ENCODE data around the gene MYT1. TPM values are rescaled to one million over a fixed set of nuclear protein-coding genes. Genes with fewer than 3 reads are reported as not detected.
"Not testable (repeated sequence)": the region's sequence is repeated elsewhere in the genome, so short reads cannot be mapped to it uniquely, and the experiment has no call there.

Gene MYT1
- total RNA-seq, 1 donor from 2014 or later = 1.2 TPM

DNA sequence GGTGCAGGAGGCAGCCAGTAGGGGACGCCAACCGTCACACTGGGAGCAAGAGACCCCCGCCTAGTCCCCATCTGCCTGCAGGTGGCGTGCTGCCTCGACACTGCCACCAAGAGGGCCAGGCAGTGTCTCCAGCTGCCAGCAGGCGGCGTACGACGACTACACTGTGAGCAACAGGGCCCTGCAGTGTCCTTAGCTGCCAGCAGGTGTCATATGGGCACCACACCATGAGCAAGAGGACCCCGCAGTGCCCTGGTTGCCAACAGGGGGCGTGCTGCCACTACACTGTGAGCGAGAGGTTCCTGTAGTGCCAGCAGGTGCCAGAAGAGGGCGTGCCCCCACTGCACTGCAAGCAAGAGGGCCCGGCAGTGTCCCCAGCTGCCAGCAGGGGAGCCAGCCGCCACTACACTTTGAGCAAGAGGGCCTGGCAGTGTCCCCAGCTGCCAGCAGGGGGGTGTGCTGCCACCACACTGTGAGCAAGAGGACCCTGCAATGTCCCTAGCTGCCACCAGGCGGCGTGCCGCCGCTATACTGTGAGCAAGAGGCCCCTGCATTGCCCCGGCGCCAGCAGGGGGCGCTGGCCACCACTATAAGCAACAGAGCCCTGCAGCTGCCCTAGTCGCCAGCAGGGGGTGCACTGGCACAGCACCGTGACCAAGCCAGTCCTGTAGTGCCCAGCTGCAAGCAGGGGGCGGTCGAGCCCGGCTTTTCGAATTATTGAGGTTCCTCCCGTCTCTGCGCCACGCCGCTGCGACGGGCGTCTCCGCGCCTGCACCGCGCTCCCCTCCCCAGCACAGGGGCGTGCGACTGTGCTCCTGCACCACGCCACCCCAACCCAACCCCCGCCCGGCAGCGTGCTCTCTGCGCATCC, 121.6 kb downstream of the MYT1 start:
- not testable (repeated sequence) for H3K4me3 ChIP-seq; H3K79me2 ChIP-seq (ENCODE audit: low read depth); H3K4me2 ChIP-seq; H3K36me3 Mint-ChIP-seq; H2AFZ ChIP-seq (replicated peaks); H3K9ac ChIP-seq; H3K36me3 ChIP-seq; H3K27ac Mint-ChIP-seq; H3K4me1 ChIP-seq; H3K27ac ChIP-seq; H3K4me1 Mint-ChIP-seq; H3K4me3 Mint-ChIP-seq; H3K27me3 ChIP-seq; H3K27me3 Mint-ChIP-seq (ENCODE audit: insufficient read depth, low read depth); H3F3A ChIP-seq (ENCODE audit: low read depth); H4K20me1 ChIP-seq (ENCODE audit: low read depth)
- H3K9me3 Mint-ChIP-seq = peaks cover 11% of the 10 kb centered on the region
- TF ChIP-seq, protein P1, sequence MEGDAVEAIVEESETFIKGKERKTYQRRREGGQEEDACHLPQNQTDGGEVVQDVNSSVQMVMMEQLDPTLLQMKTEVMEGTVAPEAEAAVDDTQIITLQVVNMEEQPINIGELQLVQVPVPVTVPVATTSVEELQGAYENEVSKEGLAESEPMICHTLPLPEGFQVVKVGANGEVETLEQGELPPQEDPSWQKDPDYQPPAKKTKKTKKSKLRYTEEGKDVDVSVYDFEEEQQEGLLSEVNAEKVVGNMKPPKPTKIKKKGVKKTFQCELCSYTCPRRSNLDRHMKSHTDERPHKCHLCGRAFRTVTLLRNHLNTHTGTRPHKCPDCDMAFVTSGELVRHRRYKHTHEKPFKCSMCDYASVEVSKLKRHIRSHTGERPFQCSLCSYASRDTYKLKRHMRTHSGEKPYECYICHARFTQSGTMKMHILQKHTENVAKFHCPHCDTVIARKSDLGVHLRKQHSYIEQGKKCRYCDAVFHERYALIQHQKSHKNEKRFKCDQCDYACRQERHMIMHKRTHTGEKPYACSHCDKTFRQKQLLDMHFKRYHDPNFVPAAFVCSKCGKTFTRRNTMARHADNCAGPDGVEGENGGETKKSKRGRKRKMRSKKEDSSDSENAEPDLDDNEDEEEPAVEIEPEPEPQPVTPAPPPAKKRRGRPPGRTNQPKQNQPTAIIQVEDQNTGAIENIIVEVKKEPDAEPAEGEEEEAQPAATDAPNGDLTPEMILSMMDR (IDR thresholded peaks at IDR 0.05) = peak; percentile 69
- peak; percentile 64 for DNase-seq (ENCODE audit: low spot score)
- peaks cover 11% of the 10 kb centered on the region for H3K9me3 ChIP-seq (ENCODE audit: low read depth)

DNA sequence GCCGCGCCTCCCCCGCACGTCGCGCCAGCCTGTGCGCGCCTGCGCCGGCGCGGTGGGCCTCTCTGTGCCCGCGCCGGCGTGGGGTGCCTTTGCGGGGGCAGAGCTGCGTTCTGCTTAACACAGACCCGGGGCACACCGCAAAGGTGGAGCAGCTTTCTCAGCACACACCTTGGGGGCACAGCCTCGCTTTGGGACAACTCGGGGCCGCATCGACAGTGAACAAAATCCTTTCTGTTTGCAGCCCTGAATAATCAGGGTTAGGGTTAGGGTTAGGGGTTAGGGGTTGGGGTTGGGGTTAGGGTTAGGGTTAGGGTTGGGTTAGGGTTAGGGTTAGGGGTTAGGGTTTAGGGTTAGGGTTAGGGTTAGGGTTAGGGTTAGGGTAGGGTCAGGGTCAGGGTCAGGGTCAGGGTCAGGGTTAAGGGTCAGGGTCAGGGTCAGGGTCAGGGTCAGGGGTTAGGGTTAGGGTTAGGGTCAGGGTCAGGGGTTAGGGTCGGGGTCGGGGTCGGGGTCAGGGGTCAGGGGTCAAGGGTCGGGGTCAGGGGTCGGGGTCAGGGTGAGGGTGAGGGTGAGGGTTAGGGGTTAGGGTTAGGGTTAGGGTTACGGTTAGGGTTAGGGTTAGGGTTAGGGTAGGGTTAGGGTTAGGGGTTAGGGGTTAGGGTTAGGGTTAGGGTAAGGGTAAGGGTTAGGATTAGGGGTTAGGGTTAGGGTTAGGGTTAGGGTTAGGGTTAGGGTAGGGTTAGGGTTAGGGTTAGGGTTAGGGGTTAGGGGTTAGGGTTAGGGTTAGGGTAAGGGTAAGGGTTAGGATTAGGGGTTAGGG, 122.4 kb downstream of the MYT1 start:
- H3F3A ChIP-seq (ENCODE audit: low read depth); H3K27me3 Mint-ChIP-seq (ENCODE audit: insufficient read depth, low read depth); H3K4me1 Mint-ChIP-seq; H3K36me3 Mint-ChIP-seq; H3K27ac Mint-ChIP-seq; H3K4me1 ChIP-seq; H2AFZ ChIP-seq (replicated peaks); H3K9ac ChIP-seq; H3K4me2 ChIP-seq; H3K27me3 ChIP-seq; H3K27ac ChIP-seq; H3K4me3 Mint-ChIP-seq; H4K20me1 ChIP-seq (ENCODE audit: low read depth); H3K36me3 ChIP-seq; H3K4me3 ChIP-seq; DNase-seq (ENCODE audit: low spot score); H3K79me2 ChIP-seq (ENCODE audit: low read depth): not testable (repeated sequence)
- H3K9me3 Mint-ChIP-seq = peaks cover 11% of the 10 kb centered on the region
- H3K9me3 ChIP-seq (ENCODE audit: low read depth) = peaks cover 11% of the 10 kb centered on the region

DNA sequence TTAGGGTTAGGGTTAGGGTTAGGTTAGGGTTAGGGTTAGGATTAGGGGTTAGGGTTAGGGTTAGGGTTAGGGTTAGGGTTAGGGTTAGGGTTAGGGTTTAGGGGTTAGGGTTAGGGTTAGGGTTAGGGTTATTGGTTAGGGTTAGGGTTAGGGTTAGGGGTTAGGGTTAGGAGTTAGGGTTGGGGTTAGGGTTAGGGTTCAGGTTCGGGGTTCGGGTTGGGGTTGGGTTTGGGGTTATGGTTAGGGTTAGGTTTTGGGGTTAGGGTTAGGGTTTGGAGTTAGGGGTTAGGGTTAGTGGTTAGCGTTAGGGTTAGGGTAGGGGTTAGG, 123.0 kb downstream of the MYT1 start:
- H3K4me1 ChIP-seq; H3F3A ChIP-seq (ENCODE audit: low read depth); H3K36me3 Mint-ChIP-seq; H3K79me2 ChIP-seq (ENCODE audit: low read depth); H2AFZ ChIP-seq (replicated peaks); H3K9ac ChIP-seq; H3K27ac ChIP-seq; H3K4me3 Mint-ChIP-seq; H3K36me3 ChIP-seq; DNase-seq (ENCODE audit: low spot score); H3K27me3 Mint-ChIP-seq (ENCODE audit: insufficient read depth, low read depth); H3K27ac Mint-ChIP-seq; H3K4me1 Mint-ChIP-seq; H4K20me1 ChIP-seq (ENCODE audit: low read depth); H3K4me2 ChIP-seq; H3K27me3 ChIP-seq; H3K4me3 ChIP-seq: not testable (repeated sequence)
- H3K9me3 ChIP-seq (ENCODE audit: low read depth) = peaks cover 11% of the 10 kb centered on the region
- peaks cover 11% of the 10 kb centered on the region for H3K9me3 Mint-ChIP-seq

Small RNA genes within 50 kb of the gene (small RNA-seq; reads per million reads assigned to genes)
- gene AL137028.2 = not detected

Other genes starting within 250 kb of the MYT1 start
- gene UCKL1, start 208.0 kb upstream of the MYT1 start, total RNA-seq (ENCODE audit: low replicate concordance) = 10.8 and 22.7 TPM in 2 replicates
- 2.9 and 11.4 TPM in 2 replicates for gene ZNF512B, start 194.5 kb upstream of the MYT1 start, total RNA-seq (ENCODE audit: low replicate concordance)
- 0.19 and 4.9 TPM in 2 replicates for gene SAMD10, start 184.8 kb upstream of the MYT1 start, total RNA-seq (ENCODE audit: low replicate concordance)
- gene PRPF6, start 183.3 kb upstream of the MYT1 start, total RNA-seq (ENCODE audit: low replicate concordance) = 51.9 and 77.0 TPM in 2 replicates
- gene C20orf204, start 128.3 kb upstream of the MYT1 start, total RNA-seq (ENCODE audit: low replicate concordance) = 0.04 and 0.96 TPM in 2 replicates
- not detected in 2 replicates for gene SOX18, start 114.8 kb upstream of the MYT1 start, total RNA-seq (ENCODE audit: low replicate concordance)
- 23.2 and 51.2 TPM in 2 replicates for gene TCEA2, start 101.3 kb upstream of the MYT1 start, total RNA-seq (ENCODE audit: low replicate concordance)
- gene RGS19, start 84.9 kb upstream of the MYT1 start, total RNA-seq (ENCODE audit: low replicate concordance) = 2.0 and 11.0 TPM in 2 replicates
- 1.3 and 3.3 TPM in 2 replicates for gene OPRL1, start 84.4 kb upstream of the MYT1 start, total RNA-seq (ENCODE audit: low replicate concordance)
- 0.99 TPM in 1 of 2 replicates, not detected in the other for gene LKAAEAR1, start 80.1 kb upstream of the MYT1 start, total RNA-seq (ENCODE audit: low replicate concordance)
- gene NPBWR2, start 56.9 kb upstream of the MYT1 start, total RNA-seq (ENCODE audit: low replicate concordance) = not detected in 2 replicates
- 101 and 105 TPM in 2 replicates for gene PCMTD2, start 91.3 kb downstream of the MYT1 start, total RNA-seq (ENCODE audit: low replicate concordance)

All from neural progenitor cell (in vitro differentiated cells).